Right lobe of liver (tissue), 6 donors: ENCODE results near the gene CD19. TPM values are rescaled to one million over a fixed set of nuclear protein-coding genes. Genes with fewer than 3 reads are reported as not detected.

Experiments
- ATAC-seq, 4 donors: fragments of 200-7000 bp; cut with Tn5 transposase; one replicate each; pipeline ENCODE4 v1.9.1; 2020; ENCODE audit warnings: mild to moderate bottlenecking in 4 of 4, moderate library complexity in 4 of 4
- DNase-seq, 3 donors: peaks; one replicate each; pipeline ENCODE4 v3.0.0-alpha.2; 2020
- H3K27ac ChIP-seq, 3 donors: fragments of 200-600 bp; one replicate each; pipeline ENCODE4 v1.8.0; 2022
- H3K27me3 ChIP-seq, 2 donors: fragments of 200-600 bp; one replicate each; pipeline ENCODE4 v1.8.0; 2022
- H3K36me3 ChIP-seq, 4 donors: fragments of 200-600 bp; sonication (generic) in 1 of 4; one replicate each; pipeline versions ENCODE4 v1.5.1 to v1.8.0; 2017 to 2022; ENCODE audit warnings: control low read depth in 1 of 4
- H3K4me1 ChIP-seq, 4 donors: fragments of 200-600 bp; sonication (generic) in 1 of 4; one replicate each; pipeline versions ENCODE4 v1.5.1 to v1.8.0; 2017 to 2022; ENCODE audit warnings: control low read depth in 1 of 4
- H3K4me3 ChIP-seq, 3 donors: fragments of 200-600 bp; one replicate each; pipeline ENCODE4 v1.8.0; 2022
- H3K9me3 ChIP-seq, 4 donors: fragments of 200-600 bp; sonication (generic) in 1 of 4; one replicate each; pipeline versions ENCODE4 v1.5.1 to v1.8.0; 2017 to 2022; ENCODE audit warnings: control low read depth in 1 of 4
- POLR2A ChIP-seq: fragments of 450-650 bp; IDR thresholded peaks from one replicate; pipeline ENCODE4 v1.6.1; 2017; ENCODE audit warnings: antibody characterized with exemption, mild to moderate bottlenecking
- WGBS: methylation state at CpG from one replicate; pipeline ENCODE4 v1.1.6; 2018; ENCODE audit warnings: low coverage, low lambda C conversion rate; ENCODE audit not compliant: insufficient coverage; ENCODE audit errors: missing lambda C conversion rate; 5-methylcytosine and 5-hydroxymethylcytosine counted together
- intact Hi-C, 2 donors: fragments of 100-400 bp; cut with DNase I; formaldehyde crosslinking; loops; one replicate each; pipeline versions ENCODE4 v1.11.2 to v1.14.1; 2022
- total RNA-seq, 6 experiments: library from RNA; depleted of rRNA in 2 of 6; stranded (reverse); fragments of >200 nt in 2 of 6; fragmentation: NEBNext Ultra II Directional in 3 of 6; extraction: Animal tissue kit (Norgen Biotek cat#: 25700) in 3 of 6; gene quantifications; one replicate each; pipeline versions ENCODE4 v1.1.0 to v1.2.4, GENCODE V29; 2016 to 2023
- TF ChIP-seq, protein P1 (sequence below), 4 donors: fragments of 200-600 bp in 3 of 4; fragments of 450-650 bp in 1 of 4; IDR thresholded peaks; one replicate each; pipeline versions ENCODE4 v1.5.1 to v1.8.0; 2016 to 2022; ENCODE audit warnings: antibody characterized with exemption in 4 of 4, mild to moderate bottlenecking in 2 of 4
- donor health status: DM: no; HTN: yes; CAD: no.
- donor health status: DM: no; HTN: no; CAD: no.
- donor health status: DM: no; HTN: no; CAD: no.
- donor health status: DM: no; HTN: yes; CAD: no.
- donor health status: DM: no; HTN: yes; CAD: no.

The CD19 gene
- total RNA-seq, 6 experiments from 2014 or later = 0.10 TPM; not detected in 5

- no peak overlapping the region for H3K4me3 ChIP-seq
- ATAC-seq = no peak
- TF ChIP-seq, protein P1, sequence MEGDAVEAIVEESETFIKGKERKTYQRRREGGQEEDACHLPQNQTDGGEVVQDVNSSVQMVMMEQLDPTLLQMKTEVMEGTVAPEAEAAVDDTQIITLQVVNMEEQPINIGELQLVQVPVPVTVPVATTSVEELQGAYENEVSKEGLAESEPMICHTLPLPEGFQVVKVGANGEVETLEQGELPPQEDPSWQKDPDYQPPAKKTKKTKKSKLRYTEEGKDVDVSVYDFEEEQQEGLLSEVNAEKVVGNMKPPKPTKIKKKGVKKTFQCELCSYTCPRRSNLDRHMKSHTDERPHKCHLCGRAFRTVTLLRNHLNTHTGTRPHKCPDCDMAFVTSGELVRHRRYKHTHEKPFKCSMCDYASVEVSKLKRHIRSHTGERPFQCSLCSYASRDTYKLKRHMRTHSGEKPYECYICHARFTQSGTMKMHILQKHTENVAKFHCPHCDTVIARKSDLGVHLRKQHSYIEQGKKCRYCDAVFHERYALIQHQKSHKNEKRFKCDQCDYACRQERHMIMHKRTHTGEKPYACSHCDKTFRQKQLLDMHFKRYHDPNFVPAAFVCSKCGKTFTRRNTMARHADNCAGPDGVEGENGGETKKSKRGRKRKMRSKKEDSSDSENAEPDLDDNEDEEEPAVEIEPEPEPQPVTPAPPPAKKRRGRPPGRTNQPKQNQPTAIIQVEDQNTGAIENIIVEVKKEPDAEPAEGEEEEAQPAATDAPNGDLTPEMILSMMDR (IDR thresholded peaks at IDR 0.05) = no peak
- TF ChIP-seq POLR2A = no peak
- no peaks in the 10 kb centered on the region for H3K9me3 ChIP-seq
- H3K4me1 ChIP-seq = no peaks in the 10 kb centered on the region
- H3K27me3 ChIP-seq = no peaks in the 10 kb centered on the region
- intact Hi-C loops = no loop called here
- no peak for DNase-seq
- H3K36me3 ChIP-seq = peaks cover 0 to 19% (median 2%) of the 10 kb centered on the region in 4 donors
- no CpG with 5 or more reads among the region's 13 CpGs for WGBS
- no peak overlapping the region for H3K27ac ChIP-seq
Observed at GRCh38 chr16:28986492-28986891, 54.7 kb downstream of the CD19 start.

DNA sequence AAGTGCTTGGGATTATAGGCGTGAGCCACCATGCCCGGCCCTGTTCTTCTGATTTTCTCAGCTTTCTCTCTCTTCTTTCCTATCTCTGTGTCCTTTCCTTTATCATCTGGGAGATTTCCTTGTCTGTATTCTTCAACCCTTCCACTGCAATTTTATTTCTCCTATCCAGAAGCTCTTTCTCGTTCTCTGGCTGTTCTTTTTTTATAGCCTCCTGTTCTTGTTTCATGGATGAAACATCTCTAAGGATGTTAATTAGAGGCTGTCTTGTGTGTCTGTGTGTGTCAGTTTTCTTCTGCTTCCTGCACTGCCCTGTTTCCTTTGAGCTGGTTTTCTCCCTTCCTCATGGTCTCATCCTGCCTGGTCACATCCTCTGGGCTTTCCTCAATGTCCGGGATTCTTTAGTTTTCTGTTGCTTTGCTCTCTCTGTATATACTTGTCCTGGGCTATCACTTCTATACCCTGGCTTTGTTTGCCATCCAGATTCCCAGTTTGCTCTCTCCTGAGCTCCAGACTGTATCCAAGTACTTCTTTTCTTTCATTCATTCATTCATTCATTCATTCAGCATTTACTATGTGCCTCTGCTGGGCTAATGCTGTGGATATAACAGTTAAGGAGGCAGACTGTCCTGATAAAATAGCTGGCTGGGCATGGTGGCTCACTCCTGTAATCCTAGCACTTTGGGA is 55.5 kb downstream of the CD19 start:
- Histone ChIP-seq H3K27me3 (no peaks in the 10 kb centered on the region), H3K4me3 (no peak overlapping the region), H3K9me3 (no peaks in the 10 kb centered on the region), H3K27ac (no peak overlapping the region), H3K4me1 (no peaks in the 10 kb centered on the region), H3K36me3 (peaks cover 0 to 18% (median 0%) of the 10 kb centered on the region in 4 donors)
- no peak for ATAC-seq
- TF ChIP-seq, protein P1 (IDR thresholded peaks at IDR 0.05) = no peak
- no peak for TF ChIP-seq POLR2A
- WGBS = 90% methylated on average over 4 of the region's 4 CpGs
- DNase-seq = no peak
- intact Hi-C loops = no loop called here

Other genes starting within 250 kb of the CD19 start
- 100 to 1,000 TPM; 145 to 260 (median 203) TPM for gene EIF3C, start 220.5 kb upstream of the CD19 start, total RNA-seq
- 1 to 10 TPM in 3 of 6 experiments, under 1 TPM in 3; 0.40 to 3.4 (median 0.91) TPM for gene NPIPB9, start 180.2 kb upstream of the CD19 start, total RNA-seq
- gene ATXN2L, start 109.0 kb upstream of the CD19 start, total RNA-seq = 10 to 100 TPM; 40.5 to 78.1 (median 57.2) TPM
- gene TUFM, start 85.6 kb upstream of the CD19 start, total RNA-seq = 100 to 1,000 TPM; 103 to 169 (median 141) TPM
- 10 to 100 TPM; 13.2 to 27.1 (median 20.6) TPM for gene SH2B1, start 68.1 kb upstream of the CD19 start, total RNA-seq
- 1 to 10 TPM in 2 of 6 experiments, under 1 TPM in 4; 0.42 to 3.6 (median 0.77) TPM for gene ATP2A1, start 53.5 kb upstream of the CD19 start, total RNA-seq
- 10 to 100 TPM in 2 of 6 experiments, 1 to 10 TPM in 4; 5.0 to 21.0 (median 9.1) TPM for gene RABEP2, start 6.7 kb upstream of the CD19 start, total RNA-seq
- gene NFATC2IP, start 19.0 kb downstream of the CD19 start, total RNA-seq = 10 to 100 TPM; 10.3 to 16.5 (median 13.1) TPM
- 10 to 100 TPM; 13.7 to 21.2 (median 17.7) TPM for gene SPNS1, start 42.8 kb downstream of the CD19 start, total RNA-seq
- 1 to 10 TPM; 1.8 to 5.2 (median 3.1) TPM for gene LAT, start 53.1 kb downstream of the CD19 start, total RNA-seq